GM12864 (cell line): ENCODE data around the gene PLEKHD1.

ENCODE experiments used
- DNase-seq: peaks from one replicate; pipeline ENCODE4 v3.0.0-alpha.2; 2011; ENCODE audit warnings: low read depth
- H3K4me3 ChIP-seq: 2 replicates; pipeline ENCODE4 v1.5.1; 2011; ENCODE audit warnings: mild to moderate bottlenecking, low read depth, low read length, control low read depth
- CTCF ChIP-seq: IDR thresholded peaks from 2 replicates; pipeline ENCODE4 v1.5.1; 2011; ENCODE audit warnings: low read depth, mild to moderate bottlenecking, moderate library complexity, low read length, control low read depth, inconsistent platforms; ENCODE audit errors: missing control alignments

Gene PLEKHD1

GRCh38 chr14:69518289-69519101, 34.0 kb downstream of the PLEKHD1 start:
- TF ChIP-seq CTCF = no peak
- no peak for DNase-seq

DNA sequence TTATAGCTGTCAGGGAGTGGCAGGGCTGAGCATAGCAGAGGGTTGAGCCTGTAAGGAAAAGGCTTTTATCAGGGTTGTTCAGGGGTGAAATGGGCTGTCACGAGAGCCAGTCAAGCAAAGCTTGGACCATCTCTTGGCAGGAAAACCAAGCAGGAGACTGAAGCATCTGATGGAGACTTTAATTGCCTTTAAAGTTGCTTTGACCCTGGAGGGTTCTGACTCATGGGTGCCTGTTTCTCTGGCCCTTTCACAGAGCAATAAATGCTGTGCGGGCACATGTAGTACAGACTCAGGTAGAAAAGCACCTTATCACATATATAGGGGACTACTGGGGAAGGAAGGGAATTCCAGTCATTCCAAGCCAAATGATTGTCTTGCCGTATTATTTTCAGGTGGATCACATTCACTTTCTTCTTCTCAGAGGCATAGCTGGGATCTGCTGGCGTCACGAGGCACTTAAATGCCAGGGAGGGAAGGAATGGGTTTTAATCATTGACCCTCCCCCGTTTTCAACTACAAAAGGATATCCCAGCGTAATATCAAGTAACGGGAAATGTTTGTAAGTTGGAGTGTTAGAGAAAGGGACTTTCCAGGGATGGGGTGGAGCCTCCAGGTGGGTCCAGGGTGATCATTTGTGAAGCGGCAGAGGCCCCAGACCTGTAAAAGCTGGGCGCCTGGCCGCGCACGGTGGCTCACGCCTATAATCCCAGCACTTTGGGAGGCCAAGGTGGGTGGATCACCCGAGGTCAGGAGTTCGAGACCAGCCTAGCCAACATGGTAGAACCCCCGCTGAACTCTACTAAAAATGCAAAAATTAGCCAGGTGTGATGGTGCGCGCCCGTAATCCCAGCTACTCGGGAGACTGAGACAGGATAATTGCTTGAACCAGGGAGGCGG, 34.9 kb downstream of the PLEKHD1 start:
- no peak for DNase-seq

More at GRCh38 chr14:69518289-69519101, 34.0 kb downstream of the PLEKHD1 start:
- no peak overlapping the region for H3K4me3 ChIP-seq

DNA sequence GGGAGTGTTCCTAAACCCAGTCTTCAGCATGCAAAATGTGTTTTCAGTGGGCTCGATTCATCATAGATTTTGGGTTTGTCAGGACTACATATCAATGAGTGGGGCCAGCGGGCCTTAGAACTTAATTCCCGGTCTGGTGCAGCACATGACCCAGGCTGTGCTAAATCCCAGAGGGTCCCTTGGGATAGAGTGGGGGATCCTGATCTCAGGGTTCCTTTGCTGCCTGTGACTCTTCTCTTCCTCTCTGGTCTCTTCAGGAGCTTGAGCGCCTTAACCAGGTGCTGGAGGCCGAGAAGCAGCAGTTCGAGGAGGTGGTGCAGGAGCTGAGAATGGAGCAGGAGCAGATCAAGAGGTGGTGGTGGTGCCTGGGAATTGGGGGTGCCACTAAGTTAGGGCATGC, 37.5 kb downstream of the PLEKHD1 start:
- no peak overlapping the region for H3K4me3 ChIP-seq
- no peak for DNase-seq
- TF ChIP-seq CTCF = no peak

More for the DNA sequence above, 34.9 kb downstream of the PLEKHD1 start:
- no peak overlapping the region for H3K4me3 ChIP-seq
- TF ChIP-seq CTCF = no peak

GRCh38 chr14:69525896-69526295, 41.4 kb downstream of the PLEKHD1 start:
- no peak for DNase-seq
- no peak for TF ChIP-seq CTCF
- H3K4me3 ChIP-seq = no peak overlapping the region

- DNase-seq = no peak
- H3K4me3 ChIP-seq = no peak overlapping the region
- TF ChIP-seq CTCF = no peak
Measured at GRCh38 chr14:69527635-69528034, 43.1 kb downstream of the PLEKHD1 start.

DNA sequence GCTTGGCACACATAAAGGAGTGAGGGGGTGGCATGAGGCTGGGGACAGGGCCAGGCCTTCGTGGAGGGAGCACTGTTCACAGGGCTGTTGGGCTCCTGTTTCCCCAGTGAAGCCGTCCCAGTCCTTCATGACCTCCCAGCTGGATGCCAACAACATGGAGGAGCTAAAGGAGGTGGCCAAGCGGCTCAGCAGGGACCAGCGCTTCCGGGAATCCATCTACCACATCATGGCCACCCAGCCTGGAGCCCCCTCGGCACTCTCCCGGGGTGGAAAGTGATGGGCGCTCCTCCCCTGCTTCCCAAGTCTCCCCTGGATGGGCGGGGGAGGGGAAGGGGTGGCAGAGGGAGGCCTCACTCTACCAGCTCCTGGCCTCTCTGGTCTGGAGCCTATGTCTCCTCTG, 43.6 kb downstream of the PLEKHD1 start:
- H3K4me3 ChIP-seq = no peak overlapping the region
- no peak for DNase-seq
- no peak for TF ChIP-seq CTCF
